ENCODE results near the gene IQSEC1.
A peak's percentile ranks its signal among the peaks of the same experiment; 100 is the strongest.

The IQSEC1 gene

GRCh38 chr3:12973827-12974226, 99.4 kb downstream of the IQSEC1 start:
- peaks cover 0 to 14% (median 10%) of the 10 kb centered on the region in 4 donors for H3K4me1 ChIP-seq
- H3K36me3 ChIP-seq, result no peaks in the 10 kb centered on the region
- H3K27me3 ChIP-seq, result no peaks in the 10 kb centered on the region
- intact Hi-C loops (cut with DNase I; ENCODE audit: low total_unique reads), result no loop called here
- DNase-seq, result no peak
- H3K4me3 ChIP-seq, result no peak overlapping the region
- H3K9me3 ChIP-seq, result no peaks in the 10 kb centered on the region
- H3K27ac ChIP-seq, result no peak overlapping the region
- TF ChIP-seq CTCF (IDR thresholded peaks at IDR 0.05), result no peak

- Histone ChIP-seq H3K4me3 (no peak overlapping the region), H3K9me3 (no peaks in the 10 kb centered on the region), H3K27ac (no peak overlapping the region), H3K36me3 (no peaks in the 10 kb centered on the region), H3K27me3 (no peaks in the 10 kb centered on the region), H3K4me1 (peaks cover 0 to 21% (median 17%) of the 10 kb centered on the region in 4 donors)
- no peak for DNase-seq
- intact Hi-C loops (cut with DNase I; ENCODE audit: low total_unique reads), result no loop called here
- TF ChIP-seq CTCF (IDR thresholded peaks at IDR 0.05), result no peak
Observed at GRCh38 chr3:12972781-12973702, 100.2 kb downstream of the IQSEC1 start.

DNA sequence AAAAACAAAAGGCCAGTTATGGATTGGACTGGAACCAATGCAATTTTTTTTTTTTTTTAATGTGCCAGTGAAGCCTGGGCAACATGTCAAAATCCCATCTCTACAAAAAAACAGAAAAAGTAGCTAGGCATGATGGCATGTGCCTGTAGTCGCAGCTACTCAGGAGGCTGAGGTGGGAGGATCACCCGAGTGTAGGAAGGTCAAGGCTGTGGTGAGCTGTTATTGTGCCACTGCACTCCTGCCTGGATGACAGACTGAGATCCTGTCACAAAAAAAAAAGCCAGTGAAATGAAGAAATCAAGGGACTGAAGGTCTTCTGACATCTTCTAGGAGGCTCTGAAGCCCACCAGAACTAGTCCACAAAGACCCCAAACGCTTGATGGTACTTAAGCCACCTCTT, 101.2 kb downstream of the IQSEC1 start:
- Histone ChIP-seq H3K27ac (no peak overlapping the region), H3K27me3 (no peaks in the 10 kb centered on the region), H3K9me3 (no peaks in the 10 kb centered on the region), H3K4me1 (peaks cover 0 to 23% (median 20%) of the 10 kb centered on the region in 4 donors), H3K4me3 (no peak overlapping the region), H3K36me3 (no peaks in the 10 kb centered on the region)
- no peak for TF ChIP-seq CTCF (IDR thresholded peaks at IDR 0.05)
- DNase-seq, result no peak
- intact Hi-C loops (cut with DNase I; ENCODE audit: low total_unique reads), result no loop called here

GRCh38 chr3:12970684-12971083, 102.5 kb downstream of the IQSEC1 start:
- H3K27me3 ChIP-seq, result no peaks in the 10 kb centered on the region
- H3K27ac ChIP-seq, result no peak overlapping the region
- no peaks in the 10 kb centered on the region for H3K9me3 ChIP-seq
- no peak for TF ChIP-seq CTCF (IDR thresholded peaks at IDR 0.05)
- intact Hi-C loops (cut with DNase I; ENCODE audit: low total_unique reads), result no loop called here
- DNase-seq, result no peak
- H3K4me3 ChIP-seq, result no peak overlapping the region
- peaks cover 0 to 35% (median 31%) of the 10 kb centered on the region in 4 donors for H3K4me1 ChIP-seq
- no peaks in the 10 kb centered on the region for H3K36me3 ChIP-seq

GRCh38 chr3:12969486-12969885, 103.7 kb downstream of the IQSEC1 start:
- no peak for DNase-seq
- H3K27me3 ChIP-seq, result no peaks in the 10 kb centered on the region
- no peaks in the 10 kb centered on the region for H3K36me3 ChIP-seq
- H3K4me3 ChIP-seq, result no peak overlapping the region
- H3K4me1 ChIP-seq, result peaks cover 0 to 47% (median 43%) of the 10 kb centered on the region in 4 donors
- H3K27ac ChIP-seq, result peak overlapping the region; percentile 75 to 94
- intact Hi-C loops (cut with DNase I; ENCODE audit: low total_unique reads), result no loop called here
- no peak for TF ChIP-seq CTCF (IDR thresholded peaks at IDR 0.05)
- no peaks in the 10 kb centered on the region for H3K9me3 ChIP-seq
